K562 (cell line): ENCODE results near the gene BMF. TPM values are rescaled to one million over a fixed set of nuclear protein-coding genes. Genes with fewer than 3 reads are reported as not detected.

Experiments
- NR2C2 ChIP-seq, 2 experiments: fragments of 200-800 bp in 1 of 2; sonication (Bioruptor generic) in 1 of 2; sonication (generic) in 1 of 2; formaldehyde crosslinking in 1 of 2; IDR thresholded peaks; 2 replicates each; pipeline versions ENCODE4 v1.6.1 to v1.8.0; 2016 to 2022; ENCODE audit warnings: mild to moderate bottlenecking in 1 of 2, missing compliant biosample characterization in 1 of 2, missing genetic modification characterization in 1 of 2, missing genetic modification reagents in 1 of 2
- POLR2A ChIP-seq: fragments of 450-650 bp; conservative IDR thresholded peaks from 2 replicates; pipeline ENCODE4 v1.6.1; 2016
- POLR2AphosphoS5 ChIP-seq: IDR thresholded peaks from 2 replicates; pipeline ENCODE4 v1.6.1; 2011; ENCODE audit warnings: mild to moderate bottlenecking, low read depth, low read length, moderate library complexity; ENCODE audit not compliant: control insufficient read depth, insufficient read depth
- RBM17 ChIP-seq: fragments of 200-400 bp; formaldehyde crosslinking; IDR thresholded peaks from 2 replicates; pipeline ENCODE4 v1.6.1; 2017; ENCODE audit warnings: low read depth, mild to moderate bottlenecking, low read length, borderline replicate concordance
- SAFB2 ChIP-seq: fragments of 200-400 bp; formaldehyde crosslinking; IDR thresholded peaks from 2 replicates; pipeline ENCODE4 v1.6.1; 2018; ENCODE audit warnings: borderline replicate concordance, low read length, low read depth, moderate library complexity; ENCODE audit not compliant: severe bottlenecking
- SPI1 ChIP-seq: IDR thresholded peaks from 2 replicates; pipeline ENCODE4 v1.6.1; 2011; ENCODE audit warnings: low read depth, low read length, control low read depth, borderline replicate concordance
- SRSF1 ChIP-seq: fragments of 200-400 bp; formaldehyde crosslinking; IDR thresholded peaks from 2 replicates; pipeline ENCODE4 v1.6.1; 2017; ENCODE audit warnings: mild to moderate bottlenecking, low read depth, low read length, moderate library complexity
- TCF3 ChIP-seq: sonication (generic); formaldehyde crosslinking; IDR thresholded peaks from 2 replicates; pipeline ENCODE4 v1.4.0; 2020; ENCODE audit warnings: mild to moderate bottlenecking, missing genetic modification reagents
- TCF7L2 ChIP-seq: fragments of 150-350 bp; IDR thresholded peaks from 2 replicates; pipeline ENCODE4 v1.6.1; 2016; ENCODE audit warnings: low read depth, mild to moderate bottlenecking, low read length, moderate library complexity
- U2AF2 ChIP-seq: fragments of 200-400 bp; formaldehyde crosslinking; optimal IDR thresholded peaks from 2 replicates; pipeline ENCODE3; 2017; ENCODE audit warnings: low read depth, mild to moderate bottlenecking, low read length
- ZBTB17 ChIP-seq: fragments of 450-650 bp; formaldehyde crosslinking; IDR thresholded peaks from 2 replicates; pipeline ENCODE4 v1.4.0; 2020; ENCODE audit warnings: mild to moderate bottlenecking
- ZNF124 ChIP-seq: sonication (generic); formaldehyde crosslinking; IDR thresholded peaks from 2 replicates; pipeline ENCODE4 v1.8.1; 2022; ENCODE audit warnings: missing genetic modification reagents
- ZNF316 ChIP-seq: fragments of 450-650 bp; IDR thresholded peaks from 2 replicates; pipeline ENCODE4 v1.6.1; 2016
- polyA plus RNA-seq, 8 experiments: library from polyadenylated mRNA; depleted of rRNA in 4 of 8; stranded (reverse) in 5 of 8; unstranded in 3 of 8; fragments of >200 nt; fragmentation: Nextera tagmentation in 2 of 8; fragmentation: Illumina TruSeq in 1 of 8; extraction: Ambion mirVana in 2 of 8; extraction: Trizol in 1 of 8; gene quantifications; 2 replicates each; pipeline versions ENCODE4 v1.2.1 to v1.2.3, GENCODE V29; 2011 to 2014; ENCODE audit warnings: inconsistent platforms in 1 of 8, missing spikeins in 1 of 8
- total RNA-seq, 7 experiments: library from RNA; depleted of rRNA in 6 of 7; stranded (reverse); fragments of >200 nt in 6 of 7; fragmentation: Illumina TruSeq in 2 of 7; extraction: Trizol in 2 of 7; gene quantifications; 2 replicates each; pipeline versions ENCODE4 v1.2.1 to v1.2.3, GENCODE V29; 2011 to 2021; ENCODE audit warnings: low replicate concordance in 1 of 7
- TF ChIP-seq, protein P1 (sequence below): fragments of 200-800 bp; sonication (Bioruptor generic); IDR thresholded peaks from 2 replicates; pipeline ENCODE4 v1.6.1; 2016; ENCODE audit warnings: missing genetic modification characterization, missing compliant biosample characterization
- TF ChIP-seq, protein P2 (sequence below): fragments of 450-650 bp; IDR thresholded peaks from 2 replicates; pipeline ENCODE4 v1.7.1; 2018; ENCODE audit warnings: mild to moderate bottlenecking, low read depth; ENCODE audit not compliant: partially characterized antibody
- TF ChIP-seq, protein P3 (sequence below): sonication (generic); formaldehyde crosslinking; IDR thresholded peaks from 2 replicates; pipeline ENCODE4 v1.8.1; 2023; ENCODE audit warnings: mild to moderate bottlenecking, missing genetic modification reagents

The BMF gene
- total and polyA plus RNA-seq, 9 of the 15 experiments (the other 6 are each of a cell fraction or from before 2014, with no cell fraction given) = 0.25 to 0.91 (median 0.59) TPM; not detected in 2

DNA sequence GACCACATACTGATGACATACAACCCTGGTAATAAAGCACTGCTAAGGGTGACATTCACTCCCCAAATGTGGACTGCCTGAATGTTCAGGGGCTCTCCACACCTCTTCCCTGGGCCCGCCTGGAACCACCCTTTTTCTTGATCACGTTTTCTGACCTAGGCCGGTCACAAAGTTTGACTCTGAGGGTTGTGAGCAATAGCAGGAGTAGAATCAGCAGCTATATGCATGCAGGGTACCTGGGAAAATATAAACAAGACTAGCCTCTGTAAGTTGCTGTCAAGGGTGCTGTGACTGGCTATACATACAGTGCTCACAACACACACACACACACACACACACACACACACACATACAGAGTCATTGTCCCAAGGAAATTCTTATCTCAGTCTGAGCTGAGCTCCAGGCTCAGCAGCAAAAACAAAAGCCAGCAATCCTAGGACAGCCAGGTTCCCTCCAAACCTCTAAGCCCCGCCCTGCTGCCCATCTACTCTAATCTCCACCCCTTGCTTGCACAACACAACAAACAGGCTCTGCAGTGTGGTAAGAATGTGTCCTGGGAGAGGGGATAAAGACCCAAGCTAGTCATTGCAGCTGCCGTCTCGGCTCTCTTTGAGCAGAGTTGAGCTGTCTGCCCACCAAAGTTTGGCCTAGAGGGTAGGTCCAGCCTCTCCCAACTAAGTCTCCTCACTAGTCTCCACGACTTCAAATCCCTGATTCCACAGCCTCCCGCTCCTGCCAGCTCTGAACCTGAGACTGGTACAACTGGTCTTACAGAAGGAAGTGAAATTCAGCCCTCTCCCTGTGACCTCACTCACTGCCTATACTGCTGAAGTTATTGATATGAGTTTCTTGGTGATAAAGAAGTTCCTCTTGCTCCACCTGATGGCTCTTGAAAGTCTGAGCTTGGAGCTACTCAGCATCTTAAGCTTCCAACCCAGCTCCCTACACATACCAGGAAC, 2.2 kb downstream of the BMF start (continued):
- TF ChIP-seq, protein P1, sequence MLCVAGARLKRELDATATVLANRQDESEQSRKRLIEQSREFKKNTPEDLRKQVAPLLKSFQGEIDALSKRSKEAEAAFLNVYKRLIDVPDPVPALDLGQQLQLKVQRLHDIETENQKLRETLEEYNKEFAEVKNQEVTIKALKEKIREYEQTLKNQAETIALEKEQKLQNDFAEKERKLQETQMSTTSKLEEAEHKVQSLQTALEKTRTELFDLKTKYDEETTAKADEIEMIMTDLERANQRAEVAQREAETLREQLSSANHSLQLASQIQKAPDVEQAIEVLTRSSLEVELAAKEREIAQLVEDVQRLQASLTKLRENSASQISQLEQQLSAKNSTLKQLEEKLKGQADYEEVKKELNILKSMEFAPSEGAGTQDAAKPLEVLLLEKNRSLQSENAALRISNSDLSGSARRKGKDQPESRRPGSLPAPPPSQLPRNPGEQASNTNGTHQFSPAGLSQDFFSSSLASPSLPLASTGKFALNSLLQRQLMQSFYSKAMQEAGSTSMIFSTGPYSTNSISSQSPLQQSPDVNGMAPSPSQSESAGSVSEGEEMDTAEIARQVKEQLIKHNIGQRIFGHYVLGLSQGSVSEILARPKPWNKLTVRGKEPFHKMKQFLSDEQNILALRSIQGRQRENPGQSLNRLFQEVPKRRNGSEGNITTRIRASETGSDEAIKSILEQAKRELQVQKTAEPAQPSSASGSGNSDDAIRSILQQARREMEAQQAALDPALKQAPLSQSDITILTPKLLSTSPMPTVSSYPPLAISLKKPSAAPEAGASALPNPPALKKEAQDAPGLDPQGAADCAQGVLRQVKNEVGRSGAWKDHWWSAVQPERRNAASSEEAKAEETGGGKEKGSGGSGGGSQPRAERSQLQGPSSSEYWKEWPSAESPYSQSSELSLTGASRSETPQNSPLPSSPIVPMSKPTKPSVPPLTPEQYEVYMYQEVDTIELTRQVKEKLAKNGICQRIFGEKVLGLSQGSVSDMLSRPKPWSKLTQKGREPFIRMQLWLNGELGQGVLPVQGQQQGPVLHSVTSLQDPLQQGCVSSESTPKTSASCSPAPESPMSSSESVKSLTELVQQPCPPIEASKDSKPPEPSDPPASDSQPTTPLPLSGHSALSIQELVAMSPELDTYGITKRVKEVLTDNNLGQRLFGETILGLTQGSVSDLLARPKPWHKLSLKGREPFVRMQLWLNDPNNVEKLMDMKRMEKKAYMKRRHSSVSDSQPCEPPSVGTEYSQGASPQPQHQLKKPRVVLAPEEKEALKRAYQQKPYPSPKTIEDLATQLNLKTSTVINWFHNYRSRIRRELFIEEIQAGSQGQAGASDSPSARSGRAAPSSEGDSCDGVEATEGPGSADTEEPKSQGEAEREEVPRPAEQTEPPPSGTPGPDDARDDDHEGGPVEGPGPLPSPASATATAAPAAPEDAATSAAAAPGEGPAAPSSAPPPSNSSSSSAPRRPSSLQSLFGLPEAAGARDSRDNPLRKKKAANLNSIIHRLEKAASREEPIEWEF (CRISPR knock-in tag) = no peak
- TF ChIP-seq, protein P2, sequence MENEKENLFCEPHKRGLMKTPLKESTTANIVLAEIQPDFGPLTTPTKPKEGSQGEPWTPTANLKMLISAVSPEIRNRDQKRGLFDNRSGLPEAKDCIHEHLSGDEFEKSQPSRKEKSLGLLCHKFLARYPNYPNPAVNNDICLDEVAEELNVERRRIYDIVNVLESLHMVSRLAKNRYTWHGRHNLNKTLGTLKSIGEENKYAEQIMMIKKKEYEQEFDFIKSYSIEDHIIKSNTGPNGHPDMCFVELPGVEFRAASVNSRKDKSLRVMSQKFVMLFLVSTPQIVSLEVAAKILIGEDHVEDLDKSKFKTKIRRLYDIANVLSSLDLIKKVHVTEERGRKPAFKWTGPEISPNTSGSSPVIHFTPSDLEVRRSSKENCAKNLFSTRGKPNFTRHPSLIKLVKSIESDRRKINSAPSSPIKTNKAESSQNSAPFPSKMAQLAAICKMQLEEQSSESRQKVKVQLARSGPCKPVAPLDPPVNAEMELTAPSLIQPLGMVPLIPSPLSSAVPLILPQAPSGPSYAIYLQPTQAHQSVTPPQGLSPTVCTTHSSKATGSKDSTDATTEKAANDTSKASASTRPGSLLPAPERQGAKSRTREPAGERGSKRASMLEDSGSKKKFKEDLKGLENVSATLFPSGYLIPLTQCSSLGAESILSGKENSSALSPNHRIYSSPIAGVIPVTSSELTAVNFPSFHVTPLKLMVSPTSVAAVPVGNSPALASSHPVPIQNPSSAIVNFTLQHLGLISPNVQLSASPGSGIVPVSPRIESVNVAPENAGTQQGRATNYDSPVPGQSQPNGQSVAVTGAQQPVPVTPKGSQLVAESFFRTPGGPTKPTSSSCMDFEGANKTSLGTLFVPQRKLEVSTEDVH = peak; percentile 73
- TF ChIP-seq TCF3 (CRISPR knock-in tag) (peak; percentile 61), SPI1 (peak; percentile 32; the same call in 1 of the 2 replicates), SRSF1 (no peak), POLR2AphosphoS5 (0 out of 2 replicates have a peak, but pooled peaks have one; percentile 19), RBM17 (no peak), U2AF2 (no peak), ZNF316 (no peak), ZNF124 (CRISPR knock-in tag) (no peak), POLR2A (no peak), NR2C2 (CRISPR knock-in tag; IDR thresholded peaks at IDR 0.05) (no peak), NR2C2 (tag; IDR thresholded peaks at IDR 0.05) (peak; percentile 28; the same call in 1 of the 2 replicates), TCF7L2 (no peak), SAFB2 (no peak), ZBTB17 (CRISPR knock-in tag) (no peak)
- TF ChIP-seq, protein P3, sequence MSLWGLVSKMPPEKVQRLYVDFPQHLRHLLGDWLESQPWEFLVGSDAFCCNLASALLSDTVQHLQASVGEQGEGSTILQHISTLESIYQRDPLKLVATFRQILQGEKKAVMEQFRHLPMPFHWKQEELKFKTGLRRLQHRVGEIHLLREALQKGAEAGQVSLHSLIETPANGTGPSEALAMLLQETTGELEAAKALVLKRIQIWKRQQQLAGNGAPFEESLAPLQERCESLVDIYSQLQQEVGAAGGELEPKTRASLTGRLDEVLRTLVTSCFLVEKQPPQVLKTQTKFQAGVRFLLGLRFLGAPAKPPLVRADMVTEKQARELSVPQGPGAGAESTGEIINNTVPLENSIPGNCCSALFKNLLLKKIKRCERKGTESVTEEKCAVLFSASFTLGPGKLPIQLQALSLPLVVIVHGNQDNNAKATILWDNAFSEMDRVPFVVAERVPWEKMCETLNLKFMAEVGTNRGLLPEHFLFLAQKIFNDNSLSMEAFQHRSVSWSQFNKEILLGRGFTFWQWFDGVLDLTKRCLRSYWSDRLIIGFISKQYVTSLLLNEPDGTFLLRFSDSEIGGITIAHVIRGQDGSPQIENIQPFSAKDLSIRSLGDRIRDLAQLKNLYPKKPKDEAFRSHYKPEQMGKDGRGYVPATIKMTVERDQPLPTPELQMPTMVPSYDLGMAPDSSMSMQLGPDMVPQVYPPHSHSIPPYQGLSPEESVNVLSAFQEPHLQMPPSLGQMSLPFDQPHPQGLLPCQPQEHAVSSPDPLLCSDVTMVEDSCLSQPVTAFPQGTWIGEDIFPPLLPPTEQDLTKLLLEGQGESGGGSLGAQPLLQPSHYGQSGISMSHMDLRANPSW (CRISPR knock-in tag) = no peak
